ENCODE data around the gene TEAD1. TPM values are rescaled to one million over a fixed set of nuclear protein-coding genes. Genes with fewer than 3 reads are reported as not detected.

TEAD1 gene
- total and polyA plus RNA-seq, 8 donors = 5.9 to 35.1 (median 22.0) TPM

DNA sequence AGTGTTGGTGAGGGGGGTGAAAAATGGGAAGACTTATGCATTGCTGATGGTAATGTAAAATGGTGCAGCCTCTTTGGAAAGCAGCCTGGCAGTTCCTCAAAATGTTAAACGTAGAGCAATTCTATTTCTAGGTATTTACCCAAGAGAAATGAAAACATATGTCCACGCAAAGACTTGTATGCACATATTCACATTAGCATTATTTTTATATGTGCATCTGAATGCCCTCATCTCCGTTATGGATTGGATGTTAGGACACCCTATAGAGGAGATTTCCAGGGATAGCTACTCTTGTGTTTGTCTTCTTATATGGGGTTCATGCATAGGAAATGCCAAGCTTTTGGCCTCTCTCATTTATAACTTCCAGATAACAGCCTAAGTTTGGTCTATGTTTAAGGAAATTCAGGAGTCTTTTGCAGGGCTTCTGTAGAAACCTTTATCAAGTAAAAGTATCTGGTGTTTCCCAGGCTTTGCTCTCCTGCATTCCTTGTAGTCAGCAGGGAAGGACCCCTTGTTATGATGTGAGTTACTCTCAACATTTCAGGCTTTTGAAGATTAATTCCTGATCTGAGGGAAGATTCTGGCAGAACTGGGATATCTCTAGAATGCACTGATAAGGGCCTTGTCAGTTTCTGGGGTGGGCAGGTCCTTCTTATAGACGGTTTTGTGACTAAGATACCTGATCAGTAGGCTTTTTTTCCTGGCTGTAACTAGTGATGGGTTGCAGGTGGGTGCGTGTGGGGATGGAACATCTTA is 116.8 kb downstream of the TEAD1 start:
- no peak for FAIRE-seq
- Histone ChIP-seq H3K36me3 (no peaks in the 10 kb centered on the region), H3K4me1 (peaks cover 10 to 18% (median 11%) of the 10 kb centered on the region in 3 donors), H3K27ac (no peak overlapping the region), H3K4me3 (no peak overlapping the region), H3K27me3 (no peaks in the 10 kb centered on the region), H3K9me3 (no peaks in the 10 kb centered on the region)
- 67% methylated on average over 5 of the region's 5 CpGs for WGBS, 2 donors
- DNase-seq = no peak
- TF ChIP-seq, protein P1, sequence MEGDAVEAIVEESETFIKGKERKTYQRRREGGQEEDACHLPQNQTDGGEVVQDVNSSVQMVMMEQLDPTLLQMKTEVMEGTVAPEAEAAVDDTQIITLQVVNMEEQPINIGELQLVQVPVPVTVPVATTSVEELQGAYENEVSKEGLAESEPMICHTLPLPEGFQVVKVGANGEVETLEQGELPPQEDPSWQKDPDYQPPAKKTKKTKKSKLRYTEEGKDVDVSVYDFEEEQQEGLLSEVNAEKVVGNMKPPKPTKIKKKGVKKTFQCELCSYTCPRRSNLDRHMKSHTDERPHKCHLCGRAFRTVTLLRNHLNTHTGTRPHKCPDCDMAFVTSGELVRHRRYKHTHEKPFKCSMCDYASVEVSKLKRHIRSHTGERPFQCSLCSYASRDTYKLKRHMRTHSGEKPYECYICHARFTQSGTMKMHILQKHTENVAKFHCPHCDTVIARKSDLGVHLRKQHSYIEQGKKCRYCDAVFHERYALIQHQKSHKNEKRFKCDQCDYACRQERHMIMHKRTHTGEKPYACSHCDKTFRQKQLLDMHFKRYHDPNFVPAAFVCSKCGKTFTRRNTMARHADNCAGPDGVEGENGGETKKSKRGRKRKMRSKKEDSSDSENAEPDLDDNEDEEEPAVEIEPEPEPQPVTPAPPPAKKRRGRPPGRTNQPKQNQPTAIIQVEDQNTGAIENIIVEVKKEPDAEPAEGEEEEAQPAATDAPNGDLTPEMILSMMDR (IDR thresholded peaks at IDR 0.05) = no peak
- intact Hi-C loops (cut with DNase I) = loop anchor here in 1 of 3 donors (10.0 kb wide), 1 partner anchor 106 kb away; no protein-coding TSS in a partner anchor
- no peak for ATAC-seq

DNA sequence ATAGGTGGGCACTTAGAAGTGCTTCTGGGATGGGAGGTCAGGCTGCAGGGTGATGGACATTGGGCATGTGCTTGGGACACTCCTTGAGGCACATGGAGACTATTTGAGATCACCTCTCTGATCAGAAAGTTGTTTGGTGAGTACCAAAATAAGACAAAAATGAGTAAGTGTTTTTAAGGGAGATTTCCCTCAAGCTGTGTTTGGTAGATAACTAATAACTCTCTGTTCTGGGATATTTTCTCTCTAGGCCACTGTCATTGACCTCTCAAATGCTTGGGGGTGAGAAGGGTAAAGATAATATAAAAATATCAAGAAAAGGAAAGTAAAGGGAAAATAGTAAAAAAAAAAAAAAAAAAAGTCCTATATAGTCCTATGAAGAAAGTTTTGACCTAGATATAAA is 117.8 kb downstream of the TEAD1 start:
- intact Hi-C loops (cut with DNase I) = loop anchor here in 1 of 3 donors (10.0 kb wide), 1 partner anchor 107 kb away; no protein-coding TSS in a partner anchor
- no peaks in the 10 kb centered on the region for H3K36me3 ChIP-seq
- no peak overlapping the region for H3K27ac ChIP-seq
- FAIRE-seq (no peak), DNase-seq (no peak), ATAC-seq (no peak)
- peaks cover 5 to 12% (median 6%) of the 10 kb centered on the region in 3 donors for H3K4me1 ChIP-seq
- no peaks in the 10 kb centered on the region for H3K27me3 ChIP-seq
- H3K9me3 ChIP-seq = no peaks in the 10 kb centered on the region
- TF ChIP-seq, protein P1 (IDR thresholded peaks at IDR 0.05) = no peak
- no peak overlapping the region for H3K4me3 ChIP-seq

DNA sequence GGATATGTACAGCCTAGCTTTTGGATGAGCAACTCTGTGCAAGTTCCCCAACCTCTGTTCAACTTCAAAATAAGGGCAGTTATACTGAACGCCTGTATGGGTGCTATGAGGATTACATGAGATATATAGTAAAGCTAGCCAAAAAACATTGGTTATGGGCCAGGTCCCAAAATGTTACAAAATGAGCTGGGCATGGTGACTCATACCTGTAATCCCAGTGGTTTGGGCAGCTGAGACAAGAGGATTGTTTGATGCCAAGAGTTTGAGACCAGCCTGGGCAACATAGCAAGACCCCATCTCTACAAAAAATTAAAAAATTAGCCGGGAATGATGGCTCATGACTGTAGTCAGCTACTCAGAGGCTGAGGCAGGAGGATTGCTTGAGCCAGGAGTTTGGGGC is 118.4 kb downstream of the TEAD1 start:
- H3K27ac ChIP-seq = no peak overlapping the region
- H3K27me3 ChIP-seq = no peaks in the 10 kb centered on the region
- intact Hi-C loops (cut with DNase I) = loop anchor here in 1 of 3 donors (10.0 kb wide), 1 partner anchor 108 kb away; no protein-coding TSS in a partner anchor
- H3K36me3 ChIP-seq = no peaks in the 10 kb centered on the region
- no peaks in the 10 kb centered on the region for H3K9me3 ChIP-seq
- WGBS, 2 donors = 72 to 75% methylated on average over 2 of the region's 2 CpGs
- no peak overlapping the region for H3K4me3 ChIP-seq
- DNase-seq (peak in 1 of 6 donors; percentile 42), ATAC-seq (peak; percentile 38 to 65 (median 54)), FAIRE-seq (no peak)
- H3K4me1 ChIP-seq = peaks cover 5 to 12% (median 6%) of the 10 kb centered on the region in 3 donors
- TF ChIP-seq, protein P1 (IDR thresholded peaks at IDR 0.05) = no peak

- no peaks in the 10 kb centered on the region for H3K27me3 ChIP-seq
- FAIRE-seq (no peak), DNase-seq (no peak), ATAC-seq (peak in 1 of 4 donors; percentile 29)
- WGBS, 2 donors = 24 to 44% methylated on average over 2 of the region's 2 CpGs
- peaks cover 5 to 12% (median 6%) of the 10 kb centered on the region in 3 donors for H3K4me1 ChIP-seq
- no peaks in the 10 kb centered on the region for H3K36me3 ChIP-seq
- TF ChIP-seq, protein P1 (IDR thresholded peaks at IDR 0.05) = no peak
- no peak overlapping the region for H3K4me3 ChIP-seq
- H3K9me3 ChIP-seq = no peaks in the 10 kb centered on the region
- H3K27ac ChIP-seq = no peak overlapping the region
- intact Hi-C loops (cut with DNase I) = loop anchor here in 1 of 3 donors (10.0 kb wide), 1 partner anchor 108 kb away; no protein-coding TSS in a partner anchor
Measured at GRCh38 chr11:12793065-12793464, 118.8 kb downstream of the TEAD1 start.

- FAIRE-seq (no peak), DNase-seq (no peak), ATAC-seq (no peak)
- no peak overlapping the region for H3K4me3 ChIP-seq
- H3K4me1 ChIP-seq = peaks cover 9 to 16% (median 9%) of the 10 kb centered on the region in 3 donors
- H3K36me3 ChIP-seq = no peaks in the 10 kb centered on the region
- intact Hi-C loops (cut with DNase I) = loop anchor here in 1 of 3 donors (10.0 kb wide), 1 partner anchor 109 kb away; no protein-coding TSS in a partner anchor
- H3K27ac ChIP-seq = no peak overlapping the region
- H3K27me3 ChIP-seq = no peaks in the 10 kb centered on the region
- TF ChIP-seq, protein P1 (IDR thresholded peaks at IDR 0.05) = no peak
- no peaks in the 10 kb centered on the region for H3K9me3 ChIP-seq
- 55 to 56% methylated on average over 2 of the region's 2 CpGs for WGBS, 2 donors
Measured at GRCh38 chr11:12793506-12793905, 119.3 kb downstream of the TEAD1 start.
